ENCODE measurements around the gene NUDT1.
"Not testable (repeated sequence)": the region's sequence is repeated elsewhere in the genome, so short reads cannot be mapped to it uniquely, and the experiment has no call there.

NUDT1 gene

GRCh38 chr7:2251381-2251780, 9.4 kb downstream of the NUDT1 start:
- DNase-seq: no peak

GRCh38 chr7:2251841-2252771, 10.1 kb downstream of the NUDT1 start:
- no peak for DNase-seq

- no peak for DNase-seq
Measured at GRCh38 chr7:2253021-2253420, 11.0 kb downstream of the NUDT1 start.

GRCh38 chr7:2253525-2254244, 11.7 kb downstream of the NUDT1 start:
- no peak for DNase-seq

- DNase-seq: no peak
Measured at GRCh38 chr7:2254429-2255144, 12.6 kb downstream of the NUDT1 start.

GRCh38 chr7:2255145-2256139, 13.4 kb downstream of the NUDT1 start:
- no peak for DNase-seq

GRCh38 chr7:2256306-2257045, 14.4 kb downstream of the NUDT1 start:
- no peak for DNase-seq

- no peak for DNase-seq
Measured at GRCh38 chr7:2257046-2257551, 15.1 kb downstream of the NUDT1 start.

GRCh38 chr7:2257651-2258050, 15.6 kb downstream of the NUDT1 start:
- no peak for DNase-seq

- DNase-seq: no peak
Measured at GRCh38 chr7:2258661-2259365, 16.8 kb downstream of the NUDT1 start.

- DNase-seq: no peak
Measured at GRCh38 chr7:2259480-2259879, 17.5 kb downstream of the NUDT1 start.

- DNase-seq: no peak
Measured at GRCh38 chr7:2260820-2261219, 18.8 kb downstream of the NUDT1 start.

GRCh38 chr7:2261611-2262010, 19.6 kb downstream of the NUDT1 start:
- no peak for DNase-seq

GRCh38 chr7:2263176-2263575, 21.1 kb downstream of the NUDT1 start:
- no peak for DNase-seq

- no peak for DNase-seq
Measured at GRCh38 chr7:2264158-2264557, 22.1 kb downstream of the NUDT1 start.

GRCh38 chr7:2266911-2267310, 24.9 kb downstream of the NUDT1 start:
- no peak for DNase-seq

- DNase-seq: not testable (repeated sequence)
Measured at GRCh38 chr7:2269089-2269990, 27.3 kb downstream of the NUDT1 start.

GRCh38 chr7:2269991-2270460, 28.0 kb downstream of the NUDT1 start:
- DNase-seq: no peak

- DNase-seq: no peak
Measured at GRCh38 chr7:2270495-2270894, 28.5 kb downstream of the NUDT1 start.

Data from NCI-H526 (cell line).